Esophagus squamous epithelium (tissue), 4 donors: ENCODE measurements around the gene CCDC33.

ENCODE experiments used
- POLR2A ChIP-seq, 4 donors: fragments of 450-650 bp; IDR thresholded peaks; one replicate each; pipeline ENCODE4 v1.6.1; 2017; ENCODE audit warnings: antibody characterized with exemption in 4 of 4, mild to moderate bottlenecking in 4 of 4, moderate library complexity in 3 of 4
- TF ChIP-seq, protein P1 (sequence below), 6 experiments: fragments of 450-650 bp in 4 of 6; fragments of 200-600 bp in 2 of 6; sonication (generic) in 2 of 6; IDR thresholded peaks; one replicate each; pipeline ENCODE4 v1.5.1; 2016 to 2019; ENCODE audit warnings: antibody characterized with exemption in 6 of 6, mild to moderate bottlenecking in 4 of 6, moderate library complexity in 4 of 6

DNA sequence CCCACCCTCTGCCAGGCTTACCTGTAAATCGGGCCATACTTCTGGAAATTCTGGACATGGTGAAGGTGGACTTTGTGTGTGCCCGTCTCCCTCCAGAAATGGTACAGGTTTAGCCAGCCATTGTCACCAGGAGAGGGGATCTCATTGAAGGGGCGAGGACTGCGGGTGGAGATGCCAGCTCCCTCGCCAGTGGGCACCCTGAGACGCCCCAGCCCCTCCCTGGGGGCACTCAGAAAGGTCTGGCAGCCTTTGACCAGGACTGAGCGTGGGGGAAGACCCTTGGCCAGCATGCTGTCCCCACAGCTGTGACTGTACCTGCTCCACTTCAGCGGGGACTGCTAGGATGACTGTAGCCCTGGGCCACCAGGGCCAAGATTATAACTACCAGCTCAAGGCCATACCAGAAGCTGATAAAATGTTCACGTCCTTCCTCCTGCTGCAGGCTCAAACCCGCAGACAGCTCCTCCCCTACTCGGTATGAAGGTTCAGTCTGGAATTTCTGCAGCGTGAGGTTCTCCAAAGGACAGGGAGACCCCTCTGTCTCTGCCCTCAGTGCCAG, 131.2 kb downstream of the CCDC33 start, which contains the start of gene CYP11A1:
- TF ChIP-seq, protein P1, sequence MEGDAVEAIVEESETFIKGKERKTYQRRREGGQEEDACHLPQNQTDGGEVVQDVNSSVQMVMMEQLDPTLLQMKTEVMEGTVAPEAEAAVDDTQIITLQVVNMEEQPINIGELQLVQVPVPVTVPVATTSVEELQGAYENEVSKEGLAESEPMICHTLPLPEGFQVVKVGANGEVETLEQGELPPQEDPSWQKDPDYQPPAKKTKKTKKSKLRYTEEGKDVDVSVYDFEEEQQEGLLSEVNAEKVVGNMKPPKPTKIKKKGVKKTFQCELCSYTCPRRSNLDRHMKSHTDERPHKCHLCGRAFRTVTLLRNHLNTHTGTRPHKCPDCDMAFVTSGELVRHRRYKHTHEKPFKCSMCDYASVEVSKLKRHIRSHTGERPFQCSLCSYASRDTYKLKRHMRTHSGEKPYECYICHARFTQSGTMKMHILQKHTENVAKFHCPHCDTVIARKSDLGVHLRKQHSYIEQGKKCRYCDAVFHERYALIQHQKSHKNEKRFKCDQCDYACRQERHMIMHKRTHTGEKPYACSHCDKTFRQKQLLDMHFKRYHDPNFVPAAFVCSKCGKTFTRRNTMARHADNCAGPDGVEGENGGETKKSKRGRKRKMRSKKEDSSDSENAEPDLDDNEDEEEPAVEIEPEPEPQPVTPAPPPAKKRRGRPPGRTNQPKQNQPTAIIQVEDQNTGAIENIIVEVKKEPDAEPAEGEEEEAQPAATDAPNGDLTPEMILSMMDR (IDR thresholded peaks at IDR 0.05), result no peak
- TF ChIP-seq POLR2A (IDR thresholded peaks at IDR 0.05), result no peak
